CD4-positive, alpha-beta memory T cell (primary cell): Measurements from ENCODE around the gene ZNF273. TPM values are rescaled to one million over a fixed set of nuclear protein-coding genes. Genes with fewer than 3 reads are reported as not detected.
"Not testable (repeated sequence)": the region's sequence is repeated elsewhere in the genome, so short reads cannot be mapped to it uniquely, and the experiment has no call there.

Source experiments
- CTCF ChIA-PET: fragments of 350-600 bp; sonication (Branson Sonifier 250); formaldehyde crosslinking; loops from one replicate; lab custom pipeline; 2021; ENCODE audit warnings: inconsistent platforms; ENCODE audit not compliant: partially characterized antibody; lab: Charles Lee
- POLR2A ChIA-PET: fragments of 350-600 bp; sonication (Branson Sonifier 250); formaldehyde crosslinking; loops from one replicate; lab custom pipeline; 2021; ENCODE audit not compliant: partially characterized antibody; lab: Charles Lee
- DNase-seq, 5 donors: peaks; one replicate each; pipeline versions ENCODE4 v3.0.0 to v3.0.0-alpha.2; 2020 to 2022; ENCODE audit warnings: mixed read lengths in 1 of 5
- H3K27ac ChIP-seq: one replicate; pipeline ENCODE4 v1.7.0; 2013; ENCODE audit warnings: low read depth, low read length
- H3K27me3 ChIP-seq: 2 replicates; pipeline ENCODE4 v1.7.0; 2013; ENCODE audit warnings: mild to moderate bottlenecking, low read length, moderate library complexity; ENCODE audit not compliant: insufficient read depth
- H3K36me3 ChIP-seq: 2 replicates; pipeline ENCODE4 v1.7.0; 2013; ENCODE audit warnings: mild to moderate bottlenecking, low read length, moderate library complexity; ENCODE audit not compliant: insufficient read depth
- H3K4me1 ChIP-seq: 2 replicates; pipeline ENCODE4 v1.7.0; 2013; ENCODE audit warnings: mild to moderate bottlenecking, low read length, moderate library complexity; ENCODE audit not compliant: insufficient read depth
- H3K4me3 ChIP-seq, 2 donors: one replicate each; pipeline ENCODE4 v1.7.0; 2013; ENCODE audit warnings: low read length in 2 of 2, mild to moderate bottlenecking in 1 of 2
- H3K9me3 ChIP-seq, 2 donors: one replicate each; pipeline ENCODE4 v1.7.0; 2013; ENCODE audit warnings: low read length in 2 of 2, control low read depth in 1 of 2; ENCODE audit not compliant: control insufficient read depth in 1 of 2
- H3K27ac Mint-ChIP-seq, 7 donors: one replicate each; pipeline ENCODE4 v1.8.0; 2020 to 2021; ENCODE audit warnings: mixed read lengths in 7 of 7, mild to moderate bottlenecking in 6 of 7, inconsistent platforms in 3 of 7, moderate library complexity in 3 of 7
- H3K27me3 Mint-ChIP-seq, 2 donors: one replicate each; pipeline ENCODE4 v1.8.0; 2020 to 2021; ENCODE audit warnings: mixed read lengths in 2 of 2
- H3K36me3 Mint-ChIP-seq, 2 donors: one replicate each; pipeline ENCODE4 v1.8.0; 2020 to 2021; ENCODE audit warnings: mixed read lengths in 2 of 2, inconsistent platforms in 1 of 2, mild to moderate bottlenecking in 1 of 2
- H3K4me1 Mint-ChIP-seq, 4 donors: one replicate each; pipeline ENCODE4 v1.8.0; 2020 to 2021; ENCODE audit warnings: mixed read lengths in 4 of 4, mild to moderate bottlenecking in 1 of 4
- H3K4me3 Mint-ChIP-seq, 8 donors: one replicate each; pipeline ENCODE4 v1.8.0; 2020 to 2021; ENCODE audit warnings: mixed read lengths in 8 of 8, mild to moderate bottlenecking in 7 of 8, moderate library complexity in 6 of 8, inconsistent platforms in 3 of 8
- H3K9me3 Mint-ChIP-seq, 8 donors: one replicate each; pipeline ENCODE4 v1.8.0; 2020 to 2021; ENCODE audit warnings: mixed read lengths in 8 of 8, mild to moderate bottlenecking in 5 of 8, inconsistent platforms in 3 of 8, moderate library complexity in 1 of 8
- intact Hi-C: fragments of 100-400 bp; cut with micrococcal nuclease; formaldehyde crosslinking; loops from one replicate; pipeline ENCODE4 v1.15.1; 2023
- polyA plus RNA-seq, 2 donors: library from polyadenylated mRNA; unstranded; fragments of 300-500 nt; fragmentation: Illumina TruSeq; gene quantifications; one replicate each; pipeline ENCODE4 v1.2.3, GENCODE V29; 2021
- total RNA-seq, 2 experiments: library from RNA; stranded (reverse); gene quantifications; one replicate each; pipeline ENCODE4 v1.2.3, GENCODE V29; 2021

Gene ZNF273
- total and polyA plus RNA-seq, 4 experiments from 2014 or later: 5.0 to 8.9 (median 6.7) TPM

- Histone ChIP-seq H3K36me3 (no peaks in the 10 kb centered on the region), H3K27ac (no peak overlapping the region), H3K4me3 (no peak overlapping the region), H3K27me3 (no peaks in the 10 kb centered on the region), H3K4me1 (peaks cover 48% of the 10 kb centered on the region), H3K9me3 (no peaks in the 10 kb centered on the region)
- Mint-ChIP-seq H3K4me1 (peaks cover 39 to 73% (median 53%) of the 10 kb centered on the region in 4 donors), H3K36me3 (peaks cover 3 to 4% of the 10 kb centered on the region in 2 donors), H3K9me3 (no peaks in the 10 kb centered on the region), H3K4me3 (peak overlapping the region in 7 of 8 donors; percentile 26 to 69 (median 39)), H3K27ac (peak overlapping the region in 3 of 7 donors; percentile 50 to 71 (median 56)), H3K27me3 (no peaks in the 10 kb centered on the region)
- ChIA-PET POLR2A (no interaction called here), CTCF (no interaction called here)
- intact Hi-C loops: loop anchor here (5.0 kb wide), 1 partner anchor 467 kb away; the partner anchor contains the start of gene ZNF92
- no peak for DNase-seq
Observed at GRCh38 chr7:64905547-64905946, 2.5 kb downstream of the ZNF273 start.

GRCh38 chr7:64907641-64908326 is 4.7 kb downstream of the ZNF273 start:
- H3K4me3 ChIP-seq: no peak overlapping the region
- no peaks in the 10 kb centered on the region for H3K36me3 ChIP-seq
- ChIA-PET POLR2A (no interaction called here), CTCF (no interaction called here)
- no peak for DNase-seq
- Mint-ChIP-seq H3K4me3 (peak overlapping the region in 3 of 8 donors; percentile 22 to 52 (median 34)), H3K9me3 (peaks cover 0 to 8% (median 0%) of the 10 kb centered on the region in 8 donors), H3K27me3 (no peaks in the 10 kb centered on the region), H3K4me1 (peaks cover 45 to 77% (median 49%) of the 10 kb centered on the region in 4 donors), H3K27ac (peak overlapping the region in 2 of 7 donors; percentile 46 to 53), H3K36me3 (peaks cover 3 to 4% of the 10 kb centered on the region in 2 donors)
- peaks cover 42% of the 10 kb centered on the region for H3K4me1 ChIP-seq
- H3K27ac ChIP-seq: no peak overlapping the region
- no peaks in the 10 kb centered on the region for H3K9me3 ChIP-seq
- intact Hi-C loops: loop anchor here (5.0 kb wide), 1 partner anchor 465 kb away; the partner anchor contains the start of gene ZNF92
- no peaks in the 10 kb centered on the region for H3K27me3 ChIP-seq

GRCh38 chr7:64908358-64908757 is 5.3 kb downstream of the ZNF273 start:
- Mint-ChIP-seq H3K4me1 (peaks cover 45 to 74% (median 52%) of the 10 kb centered on the region in 4 donors), H3K27ac (peak overlapping the region in 1 of 7 donors; percentile 11), H3K4me3 (peak overlapping the region in 1 of 8 donors; percentile 27), H3K9me3 (peaks cover 0 to 8% (median 0%) of the 10 kb centered on the region in 8 donors), H3K36me3 (peaks cover 2 to 7% of the 10 kb centered on the region in 2 donors), H3K27me3 (no peaks in the 10 kb centered on the region)
- no peak for DNase-seq
- ChIA-PET POLR2A (no interaction called here), CTCF (no interaction called here)
- peaks cover 42% of the 10 kb centered on the region for H3K4me1 ChIP-seq
- no peaks in the 10 kb centered on the region for H3K36me3 ChIP-seq
- no peaks in the 10 kb centered on the region for H3K27me3 ChIP-seq
- H3K27ac ChIP-seq: no peak overlapping the region
- intact Hi-C loops: loop anchor here (5.0 kb wide), 1 partner anchor 464 kb away; the partner anchor contains the start of gene ZNF92
- no peak overlapping the region for H3K4me3 ChIP-seq
- H3K9me3 ChIP-seq: no peaks in the 10 kb centered on the region

DNA sequence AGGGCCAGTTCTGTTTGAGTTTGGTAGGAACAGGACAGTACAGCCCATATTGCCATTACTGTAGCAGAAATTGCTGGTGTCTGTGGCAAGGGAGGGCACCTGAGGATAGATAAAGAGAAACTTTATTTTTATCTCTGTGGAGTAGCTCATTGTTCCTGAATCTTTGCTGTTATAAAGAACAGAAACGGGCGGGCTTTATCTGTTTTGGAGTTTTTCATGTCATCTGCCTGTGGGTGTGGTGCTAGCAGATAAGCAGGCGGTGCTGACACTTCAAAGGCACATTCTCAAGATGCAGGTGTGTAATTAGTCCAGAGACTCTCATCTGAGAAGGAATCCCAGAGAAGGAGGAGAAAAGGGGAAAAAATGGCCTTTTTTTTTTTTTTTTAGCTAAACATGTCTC is 11.5 kb downstream of the ZNF273 start:
- no peaks in the 10 kb centered on the region for H3K27me3 ChIP-seq
- H3K4me3 Mint-ChIP-seq: no peak overlapping the region
- no peak overlapping the region for H3K27ac Mint-ChIP-seq
- DNase-seq: no peak
- peaks cover 36 to 39% of the 10 kb centered on the region in 2 donors for H3K36me3 Mint-ChIP-seq
- no peaks in the 10 kb centered on the region for H3K4me1 ChIP-seq
- H3K36me3 ChIP-seq: no peaks in the 10 kb centered on the region
- POLR2A ChIA-PET: no interaction called here
- H3K9me3 Mint-ChIP-seq: peaks cover 0 to 14% (median 3%) of the 10 kb centered on the region in 8 donors
- peaks cover 12 to 21% (median 15%) of the 10 kb centered on the region in 4 donors for H3K4me1 Mint-ChIP-seq
- no peak overlapping the region for H3K4me3 ChIP-seq
- CTCF ChIA-PET: interaction anchor here (0.8 to 1.0 kb wide), 2 partner anchors 14 to 31 kb away, joined by 3 read pairs; no protein-coding TSS in a partner anchor
- no peaks in the 10 kb centered on the region for H3K27me3 Mint-ChIP-seq
- H3K9me3 ChIP-seq: no peaks in the 10 kb centered on the region
- no peak overlapping the region for H3K27ac ChIP-seq
- intact Hi-C loops: no loop called here

DNA sequence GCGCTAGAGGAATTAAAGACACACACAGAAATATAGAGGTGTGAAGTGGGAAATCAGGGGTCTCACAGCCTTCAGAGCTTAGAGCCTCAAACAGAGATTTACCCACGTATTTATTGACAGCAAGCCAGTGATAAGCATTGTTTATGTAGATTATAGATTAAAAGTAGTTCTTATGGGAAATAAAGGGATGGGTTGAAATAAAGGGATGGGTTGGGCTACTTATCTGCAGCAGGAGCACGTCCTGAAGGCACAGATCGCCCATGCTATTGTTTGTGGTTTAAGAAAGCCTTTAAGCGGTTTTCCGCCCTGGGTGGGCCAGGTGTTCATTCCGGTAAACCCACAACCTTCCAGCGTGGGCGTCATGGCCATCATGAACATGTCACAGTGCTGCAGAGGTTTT is 12.2 kb downstream of the ZNF273 start:
- H3K27me3 Mint-ChIP-seq, H3K4me3 Mint-ChIP-seq, POLR2A ChIA-PET, DNase-seq, H3K36me3 ChIP-seq, H3K27me3 ChIP-seq, H3K9me3 ChIP-seq, H3K27ac ChIP-seq, intact Hi-C loops, H3K27ac Mint-ChIP-seq, H3K4me1 ChIP-seq, H3K4me3 ChIP-seq: not testable (repeated sequence)
- H3K9me3 Mint-ChIP-seq: peaks cover 0 to 18% (median 5%) of the 10 kb centered on the region in 8 donors
- peaks cover 7 to 14% (median 10%) of the 10 kb centered on the region in 4 donors for H3K4me1 Mint-ChIP-seq
- peaks cover 44 to 46% of the 10 kb centered on the region in 2 donors for H3K36me3 Mint-ChIP-seq
- CTCF ChIA-PET: interaction anchor here (0.8 to 0.9 kb wide), 2 partner anchors 30 to 36 kb away, joined by 3 to 4 read pairs; no protein-coding TSS in a partner anchor

DNA sequence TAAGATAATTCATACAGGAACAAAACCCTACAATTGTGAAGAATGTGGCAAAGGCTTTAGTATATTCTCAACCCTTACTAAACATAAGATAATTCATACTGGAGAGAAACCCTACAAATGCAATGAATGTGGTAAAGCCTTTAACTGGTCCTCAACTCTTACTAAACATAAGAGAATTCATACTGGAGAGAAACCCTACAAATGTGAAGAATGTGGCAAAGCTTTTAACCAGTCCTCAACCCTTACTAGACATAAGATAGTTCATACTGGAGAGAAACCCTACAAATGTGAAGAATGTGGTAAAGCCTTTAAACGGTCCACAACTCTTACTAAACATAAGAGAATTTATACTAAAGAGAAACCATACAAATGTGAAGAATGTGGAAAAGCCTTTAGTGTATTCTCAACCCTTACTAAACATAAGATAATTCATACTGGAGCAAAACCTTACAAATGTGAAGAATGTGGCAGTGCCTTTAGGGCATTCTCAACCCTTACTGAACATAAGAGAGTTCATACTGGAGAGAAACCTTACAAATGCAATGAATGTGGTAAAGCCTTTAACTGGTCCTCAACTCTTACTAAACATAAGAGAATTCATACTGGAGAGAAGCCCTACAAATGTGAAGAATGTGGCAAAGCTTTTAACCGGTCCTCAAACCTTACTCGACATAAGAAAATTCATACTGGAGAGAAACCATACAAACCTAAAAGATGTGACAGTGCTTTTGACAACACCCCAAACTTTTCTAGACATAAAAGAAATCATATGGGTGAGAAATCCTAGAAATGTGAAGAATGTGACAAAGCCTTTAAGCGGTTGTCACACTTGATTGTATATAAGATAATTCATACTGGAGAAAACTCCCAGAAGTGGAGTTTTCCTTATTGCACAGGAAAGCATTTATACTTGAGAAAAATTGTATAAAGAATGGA is 25.4 kb downstream of the ZNF273 start:
- H3K36me3 ChIP-seq: peaks cover 22% of the 10 kb centered on the region
- H3K27ac Mint-ChIP-seq, H3K4me3 Mint-ChIP-seq, DNase-seq, H3K4me1 ChIP-seq, H3K27ac ChIP-seq, H3K4me3 ChIP-seq, H3K27me3 Mint-ChIP-seq, H3K27me3 ChIP-seq, intact Hi-C loops, H3K4me1 Mint-ChIP-seq, CTCF ChIA-PET, POLR2A ChIA-PET: not testable (repeated sequence)
- peaks cover 53 to 58% of the 10 kb centered on the region in 2 donors for H3K36me3 Mint-ChIP-seq
- peaks cover 0 to 39% of the 10 kb centered on the region in 2 donors for H3K9me3 ChIP-seq
- peaks cover 0 to 84% (median 55%) of the 10 kb centered on the region in 8 donors for H3K9me3 Mint-ChIP-seq

DNA sequence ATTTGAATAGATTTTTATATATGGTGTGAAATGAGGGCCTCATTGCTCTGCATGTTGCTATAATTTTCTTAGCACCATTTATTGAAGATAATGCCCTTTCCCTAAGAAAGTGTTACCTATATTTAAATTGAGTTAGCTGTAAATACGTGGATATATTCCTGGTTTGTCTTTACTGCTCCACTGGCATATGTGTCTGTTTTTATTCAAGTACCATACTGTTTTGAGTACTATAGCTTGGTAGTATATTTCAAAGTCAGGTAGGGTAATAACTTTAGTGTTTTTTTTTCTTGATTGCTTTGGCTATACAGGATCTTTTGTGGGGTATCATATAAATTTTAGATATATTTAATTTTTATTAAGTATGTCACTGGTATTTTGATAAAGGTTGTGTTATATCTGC is 31.4 kb downstream of the ZNF273 start:
- CTCF ChIA-PET: no interaction called here
- intact Hi-C loops: no loop called here
- POLR2A ChIA-PET: no interaction called here
- no peaks in the 10 kb centered on the region for H3K27me3 ChIP-seq
- H3K27me3 Mint-ChIP-seq: no peaks in the 10 kb centered on the region
- H3K9me3 ChIP-seq: no peaks in the 10 kb centered on the region
- H3K4me3 ChIP-seq: no peak overlapping the region
- peaks cover 0 to 54% (median 26%) of the 10 kb centered on the region in 8 donors for H3K9me3 Mint-ChIP-seq
- no peak for DNase-seq
- no peaks in the 10 kb centered on the region for H3K4me1 Mint-ChIP-seq
- peaks cover 8 to 14% of the 10 kb centered on the region in 2 donors for H3K36me3 Mint-ChIP-seq
- H3K36me3 ChIP-seq: no peaks in the 10 kb centered on the region
- no peaks in the 10 kb centered on the region for H3K4me1 ChIP-seq
- no peak overlapping the region for H3K27ac Mint-ChIP-seq
- no peak overlapping the region for H3K4me3 Mint-ChIP-seq
- no peak overlapping the region for H3K27ac ChIP-seq
